Mesenteric fat pad (tissue), 1 donor: ENCODE results near the gene CNTRL. TPM values are rescaled to one million over a fixed set of nuclear protein-coding genes. Genes with fewer than 3 reads are reported as not detected.
"Not testable (repeated sequence)": the region's sequence is repeated elsewhere in the genome, so short reads cannot be mapped to it uniquely, and the experiment has no call there.

Source experiments
- DNase-seq: peaks from one replicate; pipeline ENCODE4 v3.0.0-alpha.2; 2020; ENCODE audit warnings: low spot score
- total RNA-seq: library from RNA; stranded (reverse); fragmentation: NEBNext Ultra II Directional; extraction: Animal tissue kit (Norgen Biotek cat#: 25700); gene quantifications from one replicate; pipeline ENCODE4 v1.2.1, GENCODE V29; 2021
- donor health status: DM: yes; HTN: yes; CAD: no.

Gene CNTRL
- total RNA-seq, 1 donor from 2014 or later = 12.7 TPM

DNA sequence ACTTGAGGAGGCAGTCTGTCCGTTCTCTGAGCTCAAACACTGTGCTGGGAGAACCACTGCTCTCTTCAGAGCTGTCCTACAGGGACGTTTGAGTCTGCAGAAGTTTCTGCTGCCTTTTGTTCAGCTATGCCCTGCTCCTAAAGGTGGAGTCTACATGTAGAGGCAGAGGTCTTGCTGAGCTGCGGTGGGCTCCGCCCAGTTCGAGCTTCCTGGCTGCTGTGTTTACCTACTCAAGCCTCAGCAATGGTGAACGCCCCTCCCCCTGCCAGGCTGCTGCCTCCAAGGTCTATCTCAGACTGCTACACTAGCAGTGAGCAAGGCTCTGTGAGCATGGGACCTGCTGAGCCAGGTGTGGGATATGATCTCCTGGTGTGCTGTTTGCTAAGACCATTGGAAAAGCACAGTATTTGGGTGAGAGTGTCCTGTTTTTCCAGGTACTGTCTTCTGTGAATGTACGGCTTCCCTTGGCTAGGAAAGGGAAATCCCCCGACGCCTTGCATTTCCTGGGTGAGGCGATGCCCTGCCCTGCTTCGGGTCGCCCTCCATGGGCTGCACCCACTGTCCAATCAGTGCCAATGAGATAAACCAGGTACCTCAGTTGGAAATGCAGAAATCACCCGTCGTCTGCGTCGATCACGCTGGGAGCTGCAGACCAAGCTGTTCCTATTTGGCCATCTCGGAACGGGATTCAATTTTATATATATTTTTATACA, 58.5 kb downstream of the CNTRL start:
- no peak for DNase-seq

DNA sequence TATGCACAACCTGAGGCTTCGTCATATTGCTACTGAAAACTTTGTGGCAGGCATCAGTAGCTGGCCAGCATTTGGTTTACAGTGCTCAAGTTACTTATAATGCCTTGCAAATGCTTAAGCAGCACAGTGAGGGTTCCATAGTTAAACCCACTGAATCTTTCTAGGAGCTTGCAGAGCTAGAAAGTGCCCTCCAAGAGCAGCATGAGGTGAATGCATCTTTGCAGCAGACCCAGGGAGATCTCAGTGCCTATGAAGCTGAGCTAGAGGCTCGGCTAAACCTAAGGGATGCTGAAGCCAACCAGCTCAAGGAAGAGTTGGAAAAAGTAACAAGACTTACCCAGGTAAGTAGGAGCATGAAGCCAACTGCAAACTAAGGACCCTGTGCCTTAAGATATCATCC, 60.9 kb downstream of the CNTRL start:
- no peak for DNase-seq

DNA sequence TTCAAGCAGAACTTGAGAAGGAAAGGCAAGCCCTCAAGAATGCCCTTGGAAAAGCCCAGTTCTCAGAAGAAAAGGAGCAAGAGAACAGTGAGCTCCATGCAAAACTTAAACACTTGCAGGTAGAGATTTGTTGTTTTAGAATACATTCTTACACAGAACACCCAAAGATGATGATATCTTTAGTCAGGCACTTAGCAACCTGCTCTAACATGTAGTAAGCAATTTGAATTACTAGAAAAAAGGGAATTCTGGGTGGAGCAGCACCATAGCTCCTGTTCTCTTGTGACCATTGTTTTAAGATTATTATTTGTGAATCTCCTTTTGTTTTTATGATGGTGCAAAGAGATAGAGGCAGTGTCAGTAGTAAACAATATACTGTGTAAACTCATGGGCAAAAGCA, 63.8 kb downstream of the CNTRL start:
- no peak for DNase-seq

DNA sequence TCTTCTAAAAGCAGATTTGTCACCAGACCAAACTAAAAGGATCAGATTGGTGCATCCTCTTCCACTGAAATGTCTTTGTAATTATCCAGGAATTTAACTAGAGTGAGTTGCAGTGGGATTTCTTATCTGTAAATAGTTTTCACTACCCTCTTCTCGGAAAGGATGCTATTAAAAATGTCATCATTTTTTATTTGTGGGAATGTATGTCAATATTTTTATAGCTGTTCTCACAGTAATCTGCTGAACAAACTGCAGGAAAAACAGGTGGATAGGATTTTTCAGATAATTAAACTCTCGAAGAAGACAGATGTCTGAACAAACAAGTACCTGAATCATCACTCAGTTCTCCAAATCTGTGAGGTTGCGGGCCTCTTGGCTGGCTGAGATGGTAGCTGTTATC, 64.2 kb downstream of the CNTRL start:
- no peak for DNase-seq

DNA sequence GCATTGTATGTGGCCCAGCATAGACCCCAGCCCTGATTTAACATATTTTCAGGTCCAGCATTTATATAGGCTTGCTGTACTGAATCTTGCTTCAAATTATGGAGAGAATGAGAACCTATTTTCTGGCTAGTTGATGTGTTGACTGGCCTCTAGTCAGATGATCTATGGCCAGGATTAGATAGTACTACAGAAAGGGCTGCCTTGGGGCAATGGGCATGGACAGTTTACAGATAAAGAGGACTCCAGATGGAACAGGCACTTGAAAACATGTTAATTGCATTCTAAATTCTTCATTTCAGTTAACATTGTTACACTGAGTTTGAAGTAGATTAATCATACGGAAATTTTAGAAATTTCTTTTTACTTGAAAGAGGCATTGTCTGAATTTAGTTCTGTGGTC, 65.4 kb downstream of the CNTRL start:
- no peak for DNase-seq

DNA sequence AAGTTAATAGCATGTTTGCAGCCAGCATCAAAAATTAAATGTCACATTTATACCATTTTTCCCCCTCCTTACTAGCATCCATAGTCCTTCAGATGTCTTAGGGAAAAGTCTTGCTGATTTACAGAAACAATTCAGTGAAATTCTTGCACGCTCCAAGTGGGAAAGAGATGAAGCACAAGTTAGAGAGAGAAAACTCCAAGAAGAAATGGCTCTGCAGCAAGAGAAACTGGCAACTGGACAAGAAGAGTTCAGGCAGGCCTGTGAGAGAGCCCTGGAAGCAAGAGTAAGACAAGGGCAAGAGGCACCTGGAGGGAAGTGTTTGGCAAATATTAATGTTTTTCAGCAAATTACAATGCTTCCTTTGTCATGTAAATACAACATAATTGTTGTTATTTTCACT, 66.6 kb downstream of the CNTRL start:
- no peak for DNase-seq

DNA sequence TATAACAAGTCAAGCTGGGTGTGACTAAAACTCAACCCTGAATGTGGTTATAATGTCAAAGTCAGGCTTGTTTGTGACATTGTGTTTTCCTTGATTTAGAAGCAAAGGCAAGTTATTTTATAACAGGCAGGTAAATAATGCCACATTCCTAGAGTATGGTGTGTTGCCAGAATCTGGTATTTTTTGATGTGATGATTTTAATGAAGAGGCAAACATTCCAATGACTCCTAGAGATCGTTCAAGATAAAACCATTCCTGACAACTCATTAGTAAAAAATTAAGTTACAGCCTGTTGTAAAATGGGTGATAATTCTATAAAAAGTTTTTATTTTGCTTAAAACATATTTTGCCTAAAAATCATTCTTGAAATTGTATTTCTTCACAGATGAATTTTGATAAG, 67.0 kb downstream of the CNTRL start:
- DNase-seq = no peak

DNA sequence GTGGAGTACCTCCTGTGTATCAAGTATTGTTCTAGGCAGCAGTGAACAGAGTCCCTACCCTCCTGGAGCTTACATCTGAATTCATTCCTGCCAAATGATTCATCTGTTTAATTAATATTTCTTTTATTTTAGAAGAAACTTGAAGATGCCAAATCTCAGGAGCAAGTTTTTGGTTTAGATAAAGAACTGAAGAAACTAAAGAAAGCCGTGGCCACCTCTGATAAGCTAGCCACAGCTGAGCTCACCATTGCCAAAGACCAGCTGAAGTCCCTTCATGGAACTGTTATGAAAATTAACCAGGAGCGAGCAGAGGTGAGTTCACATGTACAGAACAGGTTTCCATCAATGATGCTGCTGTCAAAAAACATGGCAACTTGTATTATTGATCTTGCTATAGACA, 69.0 kb downstream of the CNTRL start:
- DNase-seq = no peak

DNA sequence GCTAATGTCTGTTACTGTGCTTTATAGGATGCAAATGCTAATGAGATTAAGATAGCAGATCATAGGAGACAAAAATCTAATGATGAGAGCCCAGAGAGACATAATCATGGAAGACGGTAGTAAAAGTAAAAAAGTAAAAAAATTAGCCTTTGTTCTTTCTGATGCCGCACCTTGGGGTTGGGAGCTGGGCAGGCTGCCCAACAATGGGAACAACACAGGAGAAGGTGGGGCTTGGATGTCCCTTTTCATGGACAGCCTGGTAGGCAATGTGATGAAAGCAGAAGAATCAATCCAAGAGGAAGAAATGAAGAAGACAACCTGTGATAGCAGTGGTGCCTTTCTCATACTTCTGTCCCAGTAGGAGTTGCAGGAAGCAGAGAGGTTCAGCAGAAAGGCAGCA, 69.7 kb downstream of the CNTRL start:
- no peak for DNase-seq

DNA sequence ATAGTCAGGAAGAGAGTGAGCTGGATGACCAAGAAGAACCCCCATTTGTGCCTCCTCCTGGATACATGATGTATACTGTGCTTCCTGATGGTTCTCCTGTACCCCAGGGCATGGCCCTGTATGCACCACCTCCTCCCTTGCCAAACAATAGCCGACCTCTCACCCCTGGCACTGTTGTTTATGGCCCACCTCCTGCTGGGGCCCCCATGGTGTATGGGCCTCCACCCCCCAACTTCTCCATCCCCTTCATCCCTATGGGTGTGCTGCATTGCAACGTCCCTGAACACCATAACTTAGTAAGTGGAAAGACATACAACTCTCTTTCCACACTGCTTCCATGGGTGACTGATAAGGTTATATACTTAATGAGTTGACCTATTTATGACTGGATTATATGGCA, 75.4 kb downstream of the CNTRL start:
- no peak for DNase-seq

DNA sequence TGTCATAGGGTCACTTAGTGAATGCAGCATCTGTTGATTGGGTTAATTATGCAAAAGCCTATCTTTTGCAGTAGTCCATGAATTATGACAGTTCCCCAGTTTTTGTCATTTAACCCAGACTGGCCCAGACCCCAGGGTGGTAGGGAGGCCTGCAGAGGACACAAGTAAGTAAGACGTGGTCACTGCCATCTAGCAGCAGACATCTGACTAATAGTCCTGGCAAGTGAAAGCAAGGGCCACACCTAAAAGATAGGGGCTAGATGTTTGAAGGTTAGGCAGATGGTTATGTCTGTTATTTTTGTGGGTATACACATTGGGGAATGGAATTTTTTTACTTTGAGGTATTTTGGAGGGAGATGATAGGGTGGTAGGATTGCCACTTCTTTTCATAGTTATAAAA, 78.9 kb downstream of the CNTRL start:
- DNase-seq = no peak

DNA sequence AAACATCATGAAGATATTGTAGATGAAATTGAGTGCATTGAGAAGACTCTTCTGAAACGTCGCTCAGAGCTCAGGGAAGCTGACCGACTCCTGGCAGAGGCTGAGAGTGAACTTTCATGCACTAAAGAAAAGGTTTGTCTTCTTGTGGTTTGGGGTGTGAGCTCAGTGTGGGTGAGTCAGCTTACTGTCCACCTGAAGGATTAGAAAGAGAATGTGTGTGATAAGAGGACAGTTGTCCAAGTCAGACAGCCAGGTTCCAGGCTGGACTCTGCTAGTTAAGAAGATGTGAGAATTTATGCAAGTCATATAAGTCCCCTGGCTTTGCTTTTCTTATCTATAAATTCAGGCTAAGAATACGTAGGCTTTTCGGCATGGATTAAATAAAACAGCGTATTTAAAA, 80.0 kb downstream of the CNTRL start:
- DNase-seq = no peak

DNA sequence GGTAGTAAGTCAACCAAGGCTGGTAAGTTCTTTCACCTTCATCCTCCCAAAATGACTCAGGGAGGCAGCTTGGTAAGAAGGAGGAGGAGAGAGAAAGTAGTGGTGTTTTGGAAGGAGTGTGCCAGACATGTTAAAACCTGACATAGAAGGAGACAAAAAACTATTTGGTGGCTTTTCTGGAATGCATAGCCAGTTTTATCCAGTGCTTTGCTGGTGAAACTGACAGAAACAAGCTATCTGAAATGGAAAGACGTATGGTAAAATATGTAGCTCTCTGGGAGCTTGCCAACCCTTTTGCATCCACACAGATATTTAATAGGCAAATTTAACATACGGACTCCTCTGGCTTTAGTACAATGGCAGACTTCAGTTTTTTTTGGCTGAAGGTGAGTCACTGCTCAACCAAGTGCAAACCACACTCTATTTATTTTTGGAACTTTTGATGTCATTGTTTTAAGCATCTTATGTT, 81.5 kb downstream of the CNTRL start:
- DNase-seq = no peak

DNA sequence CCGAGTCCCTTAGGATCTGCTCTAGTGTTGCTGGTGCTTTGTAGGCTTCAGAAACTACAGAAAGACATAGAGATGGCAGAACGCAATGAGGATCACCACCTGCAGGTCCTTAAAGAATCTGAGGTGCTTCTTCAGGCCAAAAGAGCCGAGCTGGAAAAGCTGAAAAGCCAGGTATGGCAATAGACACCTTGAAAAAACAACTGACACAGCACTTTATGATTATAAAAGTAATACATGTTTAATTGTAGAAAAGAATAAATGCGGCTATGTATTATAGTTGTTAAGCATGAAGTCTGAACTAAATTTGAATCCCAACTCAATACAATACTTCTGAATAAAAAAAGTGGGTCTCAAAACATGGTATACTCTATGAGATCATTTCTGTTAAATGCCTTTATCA, 83.2 kb downstream of the CNTRL start:
- no peak for DNase-seq

DNA sequence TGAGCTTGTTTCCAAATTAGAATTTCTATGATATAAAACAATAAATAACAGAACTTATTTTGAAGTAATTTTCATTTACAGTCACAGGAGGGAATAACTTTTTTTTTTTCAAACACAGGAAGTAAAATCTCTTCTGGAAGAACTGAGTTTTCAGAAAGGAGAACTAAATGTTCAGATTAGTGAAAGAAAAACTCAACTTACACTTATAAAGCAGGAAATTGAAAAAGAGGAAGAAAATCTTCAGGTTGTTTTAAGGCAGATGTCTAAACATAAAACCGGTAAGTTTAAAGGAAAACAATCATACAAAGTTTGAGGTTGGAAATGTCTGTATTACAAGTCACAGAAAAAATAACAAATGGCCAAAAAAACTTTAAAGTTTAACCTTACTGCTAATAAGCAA, 85.3 kb downstream of the CNTRL start:
- no peak for DNase-seq

DNA sequence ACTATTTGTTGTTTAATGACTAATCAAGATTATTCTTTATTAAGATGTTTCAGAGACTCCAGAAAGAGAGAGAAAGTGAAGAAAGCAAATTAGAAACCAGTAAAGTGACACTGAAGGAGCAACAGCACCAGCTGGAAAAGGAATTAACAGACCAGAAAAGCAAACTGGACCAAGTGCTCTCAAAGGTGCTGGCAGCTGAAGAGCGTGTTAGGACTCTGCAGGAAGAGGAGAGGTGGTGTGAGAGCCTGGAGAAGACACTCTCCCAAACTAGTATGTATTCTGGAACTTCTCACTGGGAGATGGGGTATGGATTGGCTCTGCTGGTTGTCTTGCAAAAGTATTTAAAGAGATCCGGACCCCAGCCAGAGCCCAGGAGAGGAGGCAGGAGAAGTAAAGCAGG, 93.3 kb downstream of the CNTRL start:
- no peak for DNase-seq

DNA sequence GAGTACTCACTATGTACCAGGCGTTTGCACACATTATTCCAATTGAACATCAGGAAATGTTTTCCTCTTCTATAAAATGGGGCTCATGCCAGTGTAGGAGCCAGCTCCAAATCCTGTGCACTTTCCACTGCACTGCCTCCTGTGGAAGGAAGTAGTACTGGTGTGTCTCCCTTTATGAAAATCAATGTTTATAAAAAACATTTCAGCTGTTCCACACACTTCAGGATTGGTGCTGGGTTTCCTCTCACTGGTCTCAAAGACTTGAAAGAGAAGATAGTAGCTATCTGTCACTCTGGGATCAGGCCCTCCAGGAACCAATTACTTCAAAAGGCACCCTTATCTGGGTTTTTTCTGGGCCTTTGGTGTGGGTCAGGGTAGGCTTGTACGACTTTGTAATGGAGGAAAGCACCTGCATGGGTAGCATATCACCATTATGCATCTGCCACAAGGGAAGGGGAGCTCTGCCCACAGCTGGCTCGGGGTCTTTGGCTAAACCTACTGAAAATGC, 94.4 kb downstream of the CNTRL start:
- DNase-seq = no peak

DNA sequence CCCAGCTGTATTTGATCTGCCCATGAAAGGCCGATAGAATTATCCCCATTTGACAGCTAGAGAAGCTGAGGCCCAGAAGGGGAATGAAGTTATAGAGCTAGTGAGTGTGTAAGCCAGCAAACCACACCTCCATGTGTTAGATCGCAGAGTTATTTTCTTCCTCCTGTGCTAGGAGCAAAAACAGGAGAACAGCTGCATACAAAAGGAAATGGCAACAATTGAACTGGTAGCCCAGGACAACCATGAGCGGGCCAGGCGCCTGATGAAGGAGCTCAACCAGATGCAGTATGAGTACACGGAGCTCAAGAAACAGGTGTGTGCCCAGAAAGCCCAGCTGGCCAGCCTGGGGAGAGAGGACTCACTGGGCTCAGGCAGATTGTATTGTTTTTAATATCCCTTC, 96.5 kb downstream of the CNTRL start:
- DNase-seq = no peak

DNA sequence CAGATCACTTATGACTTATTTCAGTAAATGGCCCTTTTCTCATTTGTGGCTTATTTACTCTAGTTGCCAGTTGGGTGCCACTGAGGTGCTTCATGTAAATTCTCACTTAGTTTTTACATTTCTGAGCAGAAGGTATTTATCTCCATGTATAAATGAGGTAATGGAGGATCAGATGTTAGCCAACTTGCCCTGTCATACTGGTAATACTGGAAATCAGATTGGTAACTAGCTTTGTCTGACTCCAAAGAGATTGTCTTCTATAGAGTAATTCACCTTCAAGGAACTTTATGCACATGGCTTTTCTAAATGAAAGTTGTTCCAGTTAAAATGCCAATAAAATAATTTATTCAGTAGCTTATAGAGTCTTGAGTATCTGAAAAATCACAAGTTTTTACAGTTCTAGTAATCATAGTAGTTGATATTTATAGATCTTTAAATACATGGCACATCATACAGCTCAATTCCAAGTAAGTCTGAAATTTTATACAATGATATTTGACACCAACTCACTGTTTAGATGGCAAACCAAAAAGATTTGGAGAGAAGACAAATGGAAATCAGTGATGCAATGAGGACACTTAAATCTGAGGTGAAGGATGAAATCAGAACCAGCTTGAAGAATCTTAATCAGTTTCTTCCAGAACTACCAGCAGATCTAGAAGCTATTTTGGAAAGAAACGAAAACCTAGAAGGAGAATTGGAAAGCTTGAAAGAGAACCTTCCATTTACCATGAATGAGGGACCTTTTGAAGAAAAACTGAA, 98.2 kb downstream of the CNTRL start:
- DNase-seq = no peak

DNA sequence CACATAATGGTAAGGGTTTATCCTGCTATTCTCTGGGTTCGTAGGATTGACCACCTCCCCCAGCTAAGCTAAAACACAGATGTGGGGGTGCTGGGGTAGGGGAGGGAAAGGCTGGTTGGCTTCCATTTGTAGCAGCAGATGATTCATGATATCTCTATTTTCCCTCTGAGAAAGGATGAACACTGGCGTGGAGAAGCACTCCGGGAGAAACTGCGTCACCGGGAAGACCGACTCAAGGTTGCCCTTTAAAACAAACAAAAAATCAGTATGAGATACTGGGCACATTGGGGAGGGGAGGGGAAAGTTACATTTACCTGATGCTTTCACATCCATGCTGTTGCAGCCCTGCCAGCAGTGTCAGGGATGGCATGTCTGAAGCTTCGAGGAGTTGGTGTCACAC, 98.7 kb downstream of the CNTRL start:
- no peak for DNase-seq

DNA sequence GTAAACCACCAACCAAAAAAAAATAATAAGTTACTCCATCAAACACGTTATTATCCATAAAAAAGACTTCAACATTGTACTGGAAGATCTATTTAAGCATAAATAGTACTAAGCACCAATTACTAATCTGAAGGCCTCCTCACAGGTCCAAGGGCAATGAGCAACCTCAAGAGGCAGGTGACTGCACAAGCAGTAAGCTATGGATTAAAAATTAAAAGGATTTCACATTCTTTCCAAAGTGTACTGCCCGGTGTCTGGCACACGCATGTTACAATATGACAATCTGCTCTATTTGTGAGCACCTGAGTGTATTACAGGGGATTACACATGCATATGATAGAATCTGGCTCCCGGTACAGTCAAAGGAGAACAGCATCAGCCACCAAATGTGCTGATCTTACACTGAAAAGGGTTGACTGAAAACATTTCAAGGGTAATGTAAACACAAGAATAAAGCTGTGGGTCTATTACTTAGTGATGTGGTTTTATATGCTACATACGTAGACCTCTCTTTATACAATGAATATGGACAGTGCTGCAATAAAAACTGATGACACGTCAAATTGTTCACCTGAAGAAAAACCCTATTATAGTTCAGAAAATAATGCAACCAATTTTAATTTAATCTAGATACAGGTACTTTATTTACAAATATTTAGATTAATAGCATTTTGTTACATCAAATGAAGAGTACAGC, 104.1 kb downstream of the CNTRL start:
- DNase-seq = no peak

DNA sequence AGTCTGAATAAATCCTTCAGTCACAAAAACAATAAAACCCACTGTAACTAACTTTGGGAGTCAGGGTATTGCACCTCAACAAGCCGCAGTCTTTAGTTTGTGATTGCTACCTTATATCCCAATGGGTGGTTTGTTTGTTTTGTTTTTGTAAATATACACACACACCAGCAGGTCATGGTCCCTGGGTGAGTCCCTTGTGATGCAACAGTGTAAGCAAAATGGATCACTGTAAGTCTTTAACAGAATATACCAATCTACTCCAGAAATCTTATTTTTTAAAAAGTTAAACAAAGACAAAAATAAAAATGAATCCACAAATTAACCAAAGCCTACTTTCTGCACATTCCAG, 104.6 kb downstream of the CNTRL start:
- not testable (repeated sequence) for DNase-seq
